Stomach (tissue), 4 donors: ENCODE data around the gene ATP6V1B1.

Source experiments
- EP300 ChIP-seq: sonication (generic); formaldehyde crosslinking; IDR thresholded peaks from one replicate; pipeline ENCODE4 v1.6.1; 2017; ENCODE audit warnings: antibody characterized with exemption
- POLR2A ChIP-seq, 4 donors: fragments of 450-650 bp; IDR thresholded peaks; one replicate each; pipeline ENCODE4 v1.6.1; 2016; ENCODE audit warnings: antibody characterized with exemption in 4 of 4, control low read depth in 2 of 4, mild to moderate bottlenecking in 1 of 4, moderate library complexity in 1 of 4
- POLR2AphosphoS5 ChIP-seq, 3 donors: sonication (generic); formaldehyde crosslinking; IDR thresholded peaks; one replicate each; pipeline ENCODE4 v1.6.1; 2016; ENCODE audit warnings: antibody characterized with exemption in 3 of 3
- TF ChIP-seq, protein P1 (sequence below), 7 experiments: fragments of 450-650 bp in 4 of 7; fragments of 200-600 bp in 3 of 7; sonication (generic) in 3 of 7; IDR thresholded peaks; one replicate each; pipeline ENCODE4 v1.5.1; 2016 to 2019; ENCODE audit warnings: antibody characterized with exemption in 7 of 7, control low read depth in 2 of 7, mild to moderate bottlenecking in 1 of 7

DNA sequence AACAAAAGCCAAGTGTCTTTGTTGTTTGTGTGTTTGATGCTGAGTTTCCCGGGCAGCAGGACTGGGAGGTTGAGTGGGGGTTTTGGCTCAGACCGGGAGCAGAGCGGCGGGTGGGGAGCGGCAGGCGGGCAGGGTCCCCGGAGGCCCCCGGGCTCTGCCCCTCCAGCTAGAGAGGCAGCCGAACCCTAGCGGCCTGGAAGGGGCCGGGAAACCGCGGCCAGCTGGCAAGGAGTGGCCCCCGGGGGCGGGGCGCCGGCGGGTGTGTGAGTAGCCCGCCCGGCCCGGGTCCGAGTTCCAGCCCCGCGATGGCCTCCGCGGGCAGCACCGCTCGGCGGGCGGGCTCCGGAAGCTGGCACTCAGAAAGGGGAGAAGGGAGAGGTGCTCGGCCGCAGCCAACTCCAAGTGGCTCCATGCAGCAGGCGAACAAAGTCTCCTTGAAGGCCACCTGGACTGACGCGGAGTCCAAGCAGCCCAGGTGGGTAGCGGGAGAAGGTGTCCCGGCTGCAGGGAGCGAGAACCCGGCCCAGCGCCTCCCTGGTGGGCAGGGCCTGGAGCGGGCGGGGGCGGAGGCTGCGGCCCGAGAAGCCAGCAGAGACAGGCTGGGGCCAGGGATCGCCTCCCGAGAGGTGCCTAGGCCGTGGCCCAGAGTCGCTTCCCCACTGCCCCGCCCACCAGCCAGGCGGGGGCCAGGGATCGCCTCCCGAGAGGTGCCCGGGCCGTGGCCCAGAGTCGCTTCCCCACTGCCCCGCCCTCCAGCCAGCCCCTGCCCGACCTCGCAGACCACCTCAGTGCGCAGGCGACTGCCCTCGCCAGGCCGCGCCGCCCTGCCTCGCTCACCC lies 42.9 kb downstream of the ATP6V1B1 start, which contains the start of gene ANKRD53:
- TF ChIP-seq, protein P1, sequence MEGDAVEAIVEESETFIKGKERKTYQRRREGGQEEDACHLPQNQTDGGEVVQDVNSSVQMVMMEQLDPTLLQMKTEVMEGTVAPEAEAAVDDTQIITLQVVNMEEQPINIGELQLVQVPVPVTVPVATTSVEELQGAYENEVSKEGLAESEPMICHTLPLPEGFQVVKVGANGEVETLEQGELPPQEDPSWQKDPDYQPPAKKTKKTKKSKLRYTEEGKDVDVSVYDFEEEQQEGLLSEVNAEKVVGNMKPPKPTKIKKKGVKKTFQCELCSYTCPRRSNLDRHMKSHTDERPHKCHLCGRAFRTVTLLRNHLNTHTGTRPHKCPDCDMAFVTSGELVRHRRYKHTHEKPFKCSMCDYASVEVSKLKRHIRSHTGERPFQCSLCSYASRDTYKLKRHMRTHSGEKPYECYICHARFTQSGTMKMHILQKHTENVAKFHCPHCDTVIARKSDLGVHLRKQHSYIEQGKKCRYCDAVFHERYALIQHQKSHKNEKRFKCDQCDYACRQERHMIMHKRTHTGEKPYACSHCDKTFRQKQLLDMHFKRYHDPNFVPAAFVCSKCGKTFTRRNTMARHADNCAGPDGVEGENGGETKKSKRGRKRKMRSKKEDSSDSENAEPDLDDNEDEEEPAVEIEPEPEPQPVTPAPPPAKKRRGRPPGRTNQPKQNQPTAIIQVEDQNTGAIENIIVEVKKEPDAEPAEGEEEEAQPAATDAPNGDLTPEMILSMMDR (IDR thresholded peaks at IDR 0.05) = no peak
- TF ChIP-seq POLR2A (IDR thresholded peaks at IDR 0.05) (no peak), POLR2AphosphoS5 (IDR thresholded peaks at IDR 0.05) (peak in 1 of 3 donors; percentile 1), EP300 (no peak)
